Stomach (tissue), 9 donors: ENCODE data around the gene GMDS. TPM values are rescaled to one million over a fixed set of nuclear protein-coding genes. Genes with fewer than 3 reads are reported as not detected.

Experiments used
- DNase-seq, 2 donors: peaks; one replicate each; pipeline versions ENCODE4 v3.0.0 to v3.0.0-alpha.2; 2013 to 2019
- H3K27ac ChIP-seq, 5 donors: fragments of 200-600 bp in 4 of 5; sonication (generic) in 4 of 5; one replicate each; pipeline ENCODE4 v1.5.1; 2013 to 2019; ENCODE audit warnings: mild to moderate bottlenecking in 1 of 5, moderate library complexity in 1 of 5
- H3K27me3 ChIP-seq, 3 donors: fragments of 200-600 bp; sonication (generic); one replicate each; pipeline ENCODE4 v1.5.1; 2017 to 2019; ENCODE audit warnings: mixed run types in 1 of 3
- H3K36me3 ChIP-seq, 4 donors: fragments of 200-600 bp; sonication (generic); 1 replicate in 3 of 4; 2 replicates in 1 of 4; pipeline ENCODE4 v1.5.1; 2016 to 2019
- H3K4me1 ChIP-seq, 4 donors: fragments of 200-600 bp; sonication (generic); one replicate each; pipeline ENCODE4 v1.5.1; 2016 to 2019
- H3K4me3 ChIP-seq, 4 donors: fragments of 200-600 bp; sonication (generic) in 3 of 4; one replicate each; pipeline ENCODE4 v1.5.1; 2016 to 2019; ENCODE audit warnings: mild to moderate bottlenecking in 1 of 4
- H3K9me3 ChIP-seq, 4 donors: fragments of 200-600 bp; sonication (generic); one replicate each; pipeline ENCODE4 v1.5.1; 2016 to 2019
- EP300 ChIP-seq: sonication (generic); formaldehyde crosslinking; IDR thresholded peaks from one replicate; pipeline ENCODE4 v1.6.1; 2017; ENCODE audit warnings: antibody characterized with exemption
- POLR2A ChIP-seq, 4 donors: fragments of 450-650 bp; IDR thresholded peaks; one replicate each; pipeline ENCODE4 v1.6.1; 2016; ENCODE audit warnings: antibody characterized with exemption in 4 of 4, control low read depth in 2 of 4, mild to moderate bottlenecking in 1 of 4, moderate library complexity in 1 of 4
- POLR2AphosphoS5 ChIP-seq, 3 donors: sonication (generic); formaldehyde crosslinking; IDR thresholded peaks; one replicate each; pipeline ENCODE4 v1.6.1; 2016; ENCODE audit warnings: antibody characterized with exemption in 3 of 3
- WGBS, 5 donors: extraction: QIAGEN DNeasy Blood & Tissue Kit in 3 of 5; methylation state at CpG; one replicate each; pipeline versions ENCODE4 v1.1.5 to v1.1.7; 2013 to 2018; 5-methylcytosine and 5-hydroxymethylcytosine counted together
- intact Hi-C: fragments of 100-400 bp; cut with DNase I; formaldehyde crosslinking; loops from one replicate; pipeline ENCODE4 v1.15.1; 2023; ENCODE audit warnings: low total_unique reads
- polyA plus RNA-seq, 3 donors: library from polyadenylated mRNA; stranded (reverse); fragments of 200-250 nt; gene quantifications; one replicate each; pipeline ENCODE4 v1.2.3, GENCODE V29; 2013
- total RNA-seq, 5 donors: library from RNA; depleted of rRNA; stranded (reverse); fragments of >200 nt; gene quantifications; one replicate each; pipeline versions ENCODE4 v1.1.0 to v1.2.3, GENCODE V29; 2014 to 2016
- TF ChIP-seq, protein P1 (sequence below), 7 experiments: fragments of 450-650 bp in 4 of 7; fragments of 200-600 bp in 3 of 7; sonication (generic) in 3 of 7; IDR thresholded peaks; one replicate each; pipeline ENCODE4 v1.5.1; 2016 to 2019; ENCODE audit warnings: antibody characterized with exemption in 7 of 7, control low read depth in 2 of 7, mild to moderate bottlenecking in 1 of 7
- donor health status: healthy with polysubstance abuse.
- donor health status: Bipolar disorder and iron deficiency.
- donor health status: healthy.

The GMDS gene
- total and polyA plus RNA-seq, 8 donors = 83.7 to 262 (median 121) TPM

DNA sequence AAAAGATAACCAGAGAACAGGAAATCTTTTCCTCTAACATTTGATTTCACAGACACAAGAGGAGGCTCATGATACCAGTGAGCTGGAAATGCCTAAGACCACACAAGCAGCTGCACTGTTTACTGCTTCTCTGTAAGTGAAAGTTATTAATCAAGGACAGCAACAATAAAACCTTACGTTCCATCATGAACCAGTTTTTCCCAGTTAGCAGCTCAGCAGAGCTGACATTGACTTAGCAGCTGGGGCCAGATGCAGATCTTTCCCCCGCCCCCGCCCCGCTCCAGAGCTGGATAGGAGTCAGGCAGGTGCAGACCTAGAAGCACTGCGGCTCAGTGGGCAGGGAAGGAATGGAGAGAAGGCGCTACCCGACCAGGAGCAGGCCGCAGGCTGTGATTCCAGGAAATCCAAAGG, 275.2 kb downstream of the GMDS start:
- intact Hi-C loops = no loop called here

GRCh38 chr6:1966713-1967112, 278.7 kb downstream of the GMDS start:
- WGBS, 5 donors = 91 to 98% (median 92%) methylated on average over 5 of the region's 5 CpGs
- Histone ChIP-seq H3K36me3 (peaks cover 0 to 6% (median 0%) of the 10 kb centered on the region in 4 donors), H3K27me3 (no peaks in the 10 kb centered on the region), H3K4me1 (peaks cover 0 to 14% (median 5%) of the 10 kb centered on the region in 4 donors), H3K4me3 (no peak overlapping the region), H3K27ac (no peak overlapping the region), H3K9me3 (no peaks in the 10 kb centered on the region)
- DNase-seq = no peak
- intact Hi-C loops = no loop called here
- TF ChIP-seq, protein P1, sequence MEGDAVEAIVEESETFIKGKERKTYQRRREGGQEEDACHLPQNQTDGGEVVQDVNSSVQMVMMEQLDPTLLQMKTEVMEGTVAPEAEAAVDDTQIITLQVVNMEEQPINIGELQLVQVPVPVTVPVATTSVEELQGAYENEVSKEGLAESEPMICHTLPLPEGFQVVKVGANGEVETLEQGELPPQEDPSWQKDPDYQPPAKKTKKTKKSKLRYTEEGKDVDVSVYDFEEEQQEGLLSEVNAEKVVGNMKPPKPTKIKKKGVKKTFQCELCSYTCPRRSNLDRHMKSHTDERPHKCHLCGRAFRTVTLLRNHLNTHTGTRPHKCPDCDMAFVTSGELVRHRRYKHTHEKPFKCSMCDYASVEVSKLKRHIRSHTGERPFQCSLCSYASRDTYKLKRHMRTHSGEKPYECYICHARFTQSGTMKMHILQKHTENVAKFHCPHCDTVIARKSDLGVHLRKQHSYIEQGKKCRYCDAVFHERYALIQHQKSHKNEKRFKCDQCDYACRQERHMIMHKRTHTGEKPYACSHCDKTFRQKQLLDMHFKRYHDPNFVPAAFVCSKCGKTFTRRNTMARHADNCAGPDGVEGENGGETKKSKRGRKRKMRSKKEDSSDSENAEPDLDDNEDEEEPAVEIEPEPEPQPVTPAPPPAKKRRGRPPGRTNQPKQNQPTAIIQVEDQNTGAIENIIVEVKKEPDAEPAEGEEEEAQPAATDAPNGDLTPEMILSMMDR (IDR thresholded peaks at IDR 0.05) = no peak
- no peak for TF ChIP-seq EP300
- no peak for TF ChIP-seq POLR2AphosphoS5 (IDR thresholded peaks at IDR 0.05)
- no peak for TF ChIP-seq POLR2A (IDR thresholded peaks at IDR 0.05)

More for the DNA sequence above, 275.2 kb downstream of the GMDS start:
- 64 to 83% (median 71%) methylated on average over 8 of the region's 8 CpGs for WGBS, 5 donors
- DNase-seq = peak in 1 of 2 donors; percentile 48
- no peaks in the 10 kb centered on the region for H3K9me3 ChIP-seq
- no peak overlapping the region for H3K4me3 ChIP-seq
- TF ChIP-seq POLR2A (IDR thresholded peaks at IDR 0.05) (no peak), EP300 (no peak), POLR2AphosphoS5 (IDR thresholded peaks at IDR 0.05) (no peak)
- TF ChIP-seq, protein P1 (IDR thresholded peaks at IDR 0.05) = no peak
- H3K27me3 ChIP-seq = no peaks in the 10 kb centered on the region
- H3K27ac ChIP-seq = no peak overlapping the region
- peaks cover 0 to 16% (median 5%) of the 10 kb centered on the region in 4 donors for H3K4me1 ChIP-seq
- peaks cover 0 to 5% (median 0%) of the 10 kb centered on the region in 4 donors for H3K36me3 ChIP-seq

DNA sequence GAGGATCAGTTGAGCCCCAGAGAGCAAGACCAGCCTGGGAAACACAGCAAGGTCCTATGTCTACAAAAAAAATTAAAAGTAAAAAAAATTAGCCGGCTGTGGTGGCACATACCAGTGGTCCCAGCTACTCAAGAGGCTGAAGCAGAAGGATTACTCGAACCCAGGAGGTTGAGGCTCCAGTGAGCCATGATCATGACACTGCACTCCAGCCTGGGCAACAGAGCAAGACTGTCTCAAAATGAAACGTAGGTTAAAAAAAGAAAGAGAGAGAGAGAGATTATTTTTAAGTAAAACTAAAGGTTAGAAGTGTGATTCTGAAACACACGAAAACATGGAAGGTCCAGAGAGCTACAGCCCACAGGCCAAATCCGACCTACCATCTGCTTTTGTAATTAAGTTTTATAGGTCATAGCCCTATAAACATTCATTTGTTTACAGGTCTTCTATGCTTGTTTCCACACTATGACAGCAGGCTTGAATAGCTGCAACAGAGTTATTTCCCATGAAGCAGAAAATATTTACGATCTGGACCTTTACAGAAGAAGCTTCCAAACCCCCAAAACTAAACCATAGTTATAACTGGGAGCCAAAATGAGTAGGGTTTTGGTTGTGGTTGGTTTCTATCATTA, 279.7 kb downstream of the GMDS start:
- TF ChIP-seq POLR2AphosphoS5 (IDR thresholded peaks at IDR 0.05) (no peak), EP300 (no peak), POLR2A (IDR thresholded peaks at IDR 0.05) (no peak)
- TF ChIP-seq, protein P1 (IDR thresholded peaks at IDR 0.05) = no peak
- no peaks in the 10 kb centered on the region for H3K27me3 ChIP-seq
- H3K27ac ChIP-seq = no peak overlapping the region
- H3K4me1 ChIP-seq = peaks cover 0 to 8% (median 3%) of the 10 kb centered on the region in 4 donors
- no peak overlapping the region for H3K4me3 ChIP-seq
- peaks cover 0 to 6% (median 0%) of the 10 kb centered on the region in 4 donors for H3K36me3 ChIP-seq
- no peak for DNase-seq
- intact Hi-C loops = no loop called here
- 76 to 83% (median 79%) methylated on average over 6 of the region's 6 CpGs for WGBS, 5 donors
- H3K9me3 ChIP-seq = no peaks in the 10 kb centered on the region

- H3K27ac ChIP-seq = no peak overlapping the region
- no peaks in the 10 kb centered on the region for H3K4me1 ChIP-seq
- H3K27me3 ChIP-seq = no peaks in the 10 kb centered on the region
- H3K9me3 ChIP-seq = no peaks in the 10 kb centered on the region
- no peak overlapping the region for H3K4me3 ChIP-seq
- TF ChIP-seq POLR2AphosphoS5 (IDR thresholded peaks at IDR 0.05) (no peak), EP300 (no peak), POLR2A (IDR thresholded peaks at IDR 0.05) (no peak)
- TF ChIP-seq, protein P1 (IDR thresholded peaks at IDR 0.05) = no peak
- intact Hi-C loops = no loop called here
- no peak for DNase-seq
- H3K36me3 ChIP-seq = peaks cover 0 to 11% (median 0%) of the 10 kb centered on the region in 4 donors
- WGBS, 5 donors = 75 to 92% (median 89%) methylated on average over 2 of the region's 2 CpGs
These were observed 281.8 kb downstream of the GMDS start for GRCh38 chr6:1963596-1963995.
